HG03439 (cell line): ENCODE data around the gene ST8SIA1.
"Not testable (repeated sequence)": the region's sequence is repeated elsewhere in the genome, so short reads cannot be mapped to it uniquely, and the experiment has no call there.

Experiments
- ATAC-seq: cut with Tn5 transposase; IDR thresholded peaks from one replicate; pipeline ENCODE4 v1.9.1; 2021; ENCODE audit warnings: mild to moderate bottlenecking, moderate library complexity; ENCODE audit not compliant: unreplicated experiment

The ST8SIA1 gene

GRCh38 chr12:22334410-22335100 lies at the start of gene ST8SIA1:
TSS of gene ST8SIA1 (minus strand) at chr12:22334707. CDS start at chr12:22334232, 475 bp downstream.
- no peak for ATAC-seq

DNA sequence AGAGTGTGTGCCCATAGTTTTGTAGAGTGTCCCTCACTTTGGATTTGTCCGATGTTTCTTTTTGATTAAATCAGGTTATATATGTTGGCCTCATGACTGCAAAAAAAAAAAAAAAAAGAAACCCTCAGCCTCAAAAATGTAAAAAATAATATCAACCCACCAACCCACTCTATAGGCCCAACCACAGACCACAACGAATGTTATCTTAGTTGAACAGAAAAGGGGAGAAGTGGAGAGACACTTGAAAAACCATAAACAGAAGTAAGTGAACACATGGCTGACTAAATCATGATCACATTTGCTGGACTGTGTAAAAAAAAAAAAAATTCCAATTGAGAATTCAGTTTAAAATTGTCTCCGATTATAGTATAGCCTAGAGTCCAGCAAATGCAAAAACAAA lies 45.5 kb upstream of the ST8SIA1 start:
- no peak for ATAC-seq

GRCh38 chr12:22377731-22378496 lies 43.4 kb upstream of the ST8SIA1 start:
- no peak for ATAC-seq

DNA sequence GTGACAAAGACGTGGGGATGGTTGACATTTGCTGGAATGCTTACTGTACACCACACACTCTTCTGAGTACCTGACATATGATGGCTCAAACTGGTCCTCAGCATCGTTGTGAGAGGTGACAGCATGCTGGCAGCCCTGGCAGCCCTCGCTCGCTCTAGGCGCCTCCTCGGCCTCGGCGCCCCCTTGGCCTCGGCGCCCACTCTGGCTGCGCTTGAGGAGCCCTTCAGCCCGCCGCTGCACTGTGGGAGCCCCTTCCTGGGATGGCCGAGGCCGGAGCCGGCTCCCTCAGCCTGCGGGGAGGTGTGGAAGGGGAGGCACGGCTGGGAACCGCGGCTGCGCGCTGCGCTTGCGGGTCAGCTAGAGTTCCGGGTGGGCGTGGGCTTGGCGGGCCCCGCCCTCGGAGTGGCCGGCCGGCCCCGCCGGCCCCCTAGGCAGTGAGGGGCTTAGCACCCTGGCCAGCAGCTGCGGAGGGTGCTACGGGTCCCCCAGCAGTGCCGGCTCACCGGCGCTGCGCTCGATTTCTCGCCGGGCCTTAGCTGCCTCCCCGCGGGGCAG lies 42.2 kb upstream of the ST8SIA1 start:
- ATAC-seq, result not testable (repeated sequence)

DNA sequence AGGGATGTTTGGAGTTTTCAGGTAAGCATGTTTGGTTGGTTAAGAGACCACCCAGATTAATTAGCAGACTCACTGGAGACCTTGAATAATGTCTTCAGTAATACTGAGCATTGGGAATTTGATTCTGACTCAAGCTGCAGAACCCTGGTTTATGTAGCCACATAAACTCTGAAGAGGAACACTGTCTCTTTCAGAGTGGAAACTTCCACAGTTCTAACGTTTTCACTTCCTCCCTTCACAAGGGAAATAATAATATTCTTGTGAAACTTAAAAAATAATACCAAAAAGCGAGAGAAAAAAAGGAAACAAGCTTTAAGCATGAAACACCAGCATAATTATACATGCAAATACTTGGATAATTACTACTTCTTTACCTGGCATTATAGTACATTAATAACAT lies 40.0 kb upstream of the ST8SIA1 start:
- ATAC-seq, result no peak

GRCh38 chr12:22372277-22372837 lies 37.9 kb upstream of the ST8SIA1 start:
- no peak for ATAC-seq

DNA sequence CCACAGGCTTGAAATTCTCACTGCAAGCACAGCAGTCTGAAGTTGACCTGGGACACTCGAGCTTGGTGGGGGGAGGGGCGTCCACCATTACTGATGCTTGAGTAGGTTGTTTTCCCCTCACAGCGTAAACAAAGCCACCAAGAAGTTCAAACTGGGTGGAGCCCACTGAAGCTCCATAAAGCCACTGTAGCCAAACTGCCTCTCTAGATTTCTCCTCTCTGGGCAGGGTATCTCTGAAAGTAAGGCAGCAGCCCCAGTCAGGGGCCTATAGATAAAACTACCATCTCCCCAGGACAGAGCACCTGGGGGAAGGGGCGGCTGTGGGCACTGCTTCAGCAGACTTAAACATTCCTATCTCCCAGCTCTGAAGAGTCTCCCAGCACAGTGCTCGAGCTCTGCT lies 31.7 kb upstream of the ST8SIA1 start:
- no peak for ATAC-seq

DNA sequence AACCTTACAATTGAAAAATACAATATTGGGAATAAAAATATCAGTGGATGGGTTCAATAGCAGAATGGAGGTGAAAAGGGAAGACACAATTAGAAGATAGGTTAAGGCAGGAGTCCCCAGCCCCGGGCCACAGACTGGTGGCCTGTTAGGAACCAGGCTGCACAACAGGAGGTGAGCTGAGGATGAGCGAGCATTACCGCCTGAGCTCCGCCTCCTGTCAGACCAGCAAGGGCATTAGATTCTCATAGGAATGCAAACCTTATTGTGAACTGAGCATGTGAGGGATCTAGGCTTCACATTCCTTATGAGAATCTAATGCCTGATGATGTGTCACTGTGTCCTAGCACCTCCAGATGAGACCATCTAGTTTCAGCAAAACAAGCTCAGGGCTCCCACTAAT lies 27.3 kb upstream of the ST8SIA1 start:
- no peak for ATAC-seq

DNA sequence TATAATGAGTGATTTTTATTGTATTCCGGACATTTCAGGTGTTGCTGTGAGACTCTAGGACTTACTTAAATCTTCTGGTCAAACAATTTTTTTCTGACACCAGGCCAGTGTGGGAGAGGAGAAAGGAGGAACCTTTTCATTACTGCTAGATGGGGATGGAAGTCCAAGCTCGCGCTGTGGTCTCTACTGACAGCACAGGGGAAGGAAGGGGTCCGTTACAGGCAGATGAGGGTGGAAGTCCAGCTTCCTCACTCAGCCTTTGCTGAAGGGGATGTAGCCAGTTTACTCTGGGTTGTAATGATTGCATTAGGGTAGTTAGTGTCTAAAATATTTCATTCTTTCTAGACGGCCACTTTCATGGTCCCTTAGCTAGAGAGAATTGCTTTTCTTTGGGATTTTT lies 26.3 kb upstream of the ST8SIA1 start:
- ATAC-seq, result no peak

DNA sequence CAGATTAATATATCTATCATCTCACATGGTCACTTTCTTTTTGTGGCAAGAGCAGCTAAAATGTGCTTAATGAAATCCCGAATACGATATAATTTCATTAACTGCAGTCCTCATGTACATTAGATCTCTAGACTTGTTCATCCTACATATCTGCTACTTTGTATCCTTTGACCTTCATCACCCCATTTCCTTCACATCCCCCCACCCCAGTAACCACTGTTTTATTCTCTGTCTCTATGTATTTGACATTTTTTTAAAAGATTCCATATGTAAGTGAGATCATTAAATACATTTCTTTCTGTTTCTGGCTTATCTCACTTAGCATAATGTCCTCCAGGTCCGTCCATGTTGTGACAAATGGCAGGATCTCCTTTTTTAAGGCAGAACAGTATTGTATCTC lies 23.0 kb upstream of the ST8SIA1 start:
- no peak for ATAC-seq

GRCh38 chr12:22356231-22356630 lies 21.7 kb upstream of the ST8SIA1 start:
- no peak for ATAC-seq

DNA sequence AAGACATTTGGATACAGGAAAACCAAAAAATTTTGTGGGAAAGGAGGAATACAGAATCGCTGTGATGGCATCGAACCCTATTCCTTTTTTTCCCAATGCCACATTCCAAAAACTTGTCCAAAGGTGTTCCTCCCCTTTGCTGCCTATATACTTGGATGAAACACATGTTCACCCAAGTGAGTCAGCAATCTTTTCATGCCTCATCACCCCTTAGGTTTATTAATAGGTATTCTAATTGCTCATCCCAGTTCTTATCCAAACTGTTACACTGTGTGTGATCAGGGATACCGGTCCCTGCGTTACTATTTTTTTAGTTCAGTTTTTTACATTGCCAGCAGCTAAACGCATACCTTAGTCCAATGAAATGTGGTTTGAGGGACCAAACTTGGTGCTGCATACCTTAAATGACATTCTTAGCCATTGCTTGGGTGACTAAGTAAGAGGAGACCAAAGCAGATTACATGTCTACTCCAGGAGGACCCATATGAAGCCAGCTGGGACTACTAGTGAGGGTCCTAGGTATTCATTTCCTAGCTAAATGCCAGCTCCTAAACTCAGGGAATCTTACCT lies 20.6 kb upstream of the ST8SIA1 start:
- ATAC-seq, result no peak

DNA sequence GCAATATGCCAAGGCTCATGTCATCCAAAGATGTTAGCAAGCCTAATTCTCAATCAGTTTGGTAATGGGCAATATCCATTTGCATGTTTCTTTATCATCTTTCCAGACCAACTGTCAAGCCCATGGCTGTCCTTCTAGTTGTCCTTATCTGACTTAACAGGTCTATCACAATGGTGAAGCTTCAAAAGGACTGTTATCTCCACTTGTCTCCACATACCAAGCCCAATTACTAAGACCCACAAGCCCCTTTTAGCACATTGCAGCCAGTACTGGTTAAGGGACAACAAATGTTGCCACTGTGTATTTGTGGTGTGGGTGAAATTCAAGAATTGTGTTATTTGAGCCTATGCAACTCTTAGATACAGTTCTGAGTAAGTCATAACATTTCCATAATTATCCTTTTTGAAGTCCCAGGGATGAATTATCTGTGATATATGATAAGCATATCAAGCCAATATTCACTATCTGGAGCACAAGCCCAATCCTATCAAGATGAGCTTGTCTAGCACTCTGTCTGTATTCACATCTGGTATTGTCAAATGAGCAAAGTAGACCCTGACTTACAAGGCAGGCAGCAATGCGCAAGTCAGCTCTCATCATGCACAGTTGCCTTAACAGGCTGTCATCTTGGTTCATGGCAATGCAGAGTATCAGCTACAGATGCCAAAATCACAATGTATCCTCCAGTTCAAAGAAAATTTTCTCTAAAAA lies 19.3 kb upstream of the ST8SIA1 start:
- ATAC-seq, result no peak

DNA sequence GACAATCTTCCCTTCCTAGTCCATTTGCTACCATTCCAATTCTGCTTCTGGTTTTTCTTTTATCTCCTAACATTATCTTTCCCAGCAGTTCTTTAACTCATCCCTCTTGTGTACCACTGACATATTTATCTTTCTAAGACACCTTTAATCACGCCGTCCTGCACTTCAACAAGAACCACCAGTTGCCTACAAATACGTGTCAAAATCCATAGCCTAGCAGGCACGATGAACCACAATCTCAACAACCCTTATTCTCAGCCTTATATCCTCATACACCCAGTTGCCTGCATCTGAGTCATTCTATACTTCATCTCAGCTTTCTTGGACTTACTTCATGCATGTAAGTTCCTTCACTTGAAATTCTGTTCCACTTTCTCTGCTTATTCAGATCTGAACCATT lies 16.4 kb upstream of the ST8SIA1 start:
- no peak for ATAC-seq

- no peak for ATAC-seq
These were observed 13.7 kb upstream of the ST8SIA1 start for GRCh38 chr12:22348208-22348607.

DNA sequence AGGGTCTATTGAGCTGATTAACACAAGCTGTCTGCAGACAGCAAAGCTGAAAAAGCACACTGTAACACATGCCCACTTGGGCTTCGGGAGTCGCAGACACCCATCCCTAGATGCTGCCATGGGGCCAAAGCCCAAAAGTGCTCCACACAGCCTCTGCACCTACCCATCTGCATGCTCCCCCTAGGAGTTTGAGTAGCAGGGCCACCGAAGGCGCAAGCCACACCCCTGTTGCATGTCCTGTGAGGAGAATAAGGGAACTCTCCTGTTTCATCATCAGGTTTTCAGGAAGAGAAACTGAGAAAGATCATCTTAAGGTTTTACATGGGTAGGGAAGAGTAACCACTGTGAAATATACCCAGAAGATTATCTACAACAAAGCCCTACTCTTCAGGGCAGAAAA lies 5.6 kb upstream of the ST8SIA1 start:
- no peak for ATAC-seq

DNA sequence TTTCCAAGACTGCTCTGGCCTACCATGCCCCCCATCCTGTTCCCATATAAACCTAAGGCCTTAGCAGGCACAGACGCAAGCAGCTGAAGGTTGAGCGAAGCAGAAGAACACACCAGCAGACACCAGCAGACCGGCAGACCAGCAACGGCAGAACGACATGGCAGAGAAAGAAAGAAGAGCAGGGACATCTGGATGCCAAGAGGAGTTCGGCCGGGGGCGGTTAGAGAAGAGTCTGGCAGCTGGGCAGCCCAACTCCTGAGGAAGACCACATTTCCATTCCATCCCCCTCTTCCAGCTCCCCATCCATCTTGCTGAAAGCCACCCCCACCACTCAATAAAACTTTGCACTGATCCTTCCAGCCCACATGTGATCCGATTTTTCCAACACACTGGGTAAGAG lies 5.2 kb upstream of the ST8SIA1 start:
- no peak for ATAC-seq

- ATAC-seq, result no peak
These were observed 1.3 kb upstream of the ST8SIA1 start for GRCh38 chr12:22335794-22336166.

GRCh38 chr12:22333713-22334409 lies 646 bp downstream of the ST8SIA1 start:
- no peak for ATAC-seq

- ATAC-seq, result no peak
These were observed 1.3 kb downstream of the ST8SIA1 start for GRCh38 chr12:22333186-22333712.
